Ramos (cell line): ENCODE measurements around the gene STARD3.
"Not testable (repeated sequence)": the region's sequence is repeated elsewhere in the genome, so short reads cannot be mapped to it uniquely, and the experiment has no call there.

Experiments
- in situ Hi-C: fragments of 300-500 bp; cut with MboI; formaldehyde crosslinking; loops from one replicate; pipeline ENCODE4 v1.14.3; 2022; ENCODE audit warnings: low sequenced_read_pairs; ENCODE audit not compliant: unreplicated experiment

Gene STARD3

GRCh38 chr17:39706383-39706782 lies 69.4 kb downstream of the STARD3 start:
- in situ Hi-C loops = no loop called here

- in situ Hi-C loops = no loop called here
These were observed 70.0 kb downstream of the STARD3 start for GRCh38 chr17:39706921-39707337.

GRCh38 chr17:39709319-39709997 lies 72.5 kb downstream of the STARD3 start:
- in situ Hi-C loops = no loop called here

GRCh38 chr17:39709998-39710964 lies 73.3 kb downstream of the STARD3 start:
- in situ Hi-C loops = no loop called here

GRCh38 chr17:39711071-39711470 lies 74.1 kb downstream of the STARD3 start:
- in situ Hi-C loops = not testable (repeated sequence)

- in situ Hi-C loops = no loop called here
These were observed 74.9 kb downstream of the STARD3 start for GRCh38 chr17:39711851-39712250.
